GM18505 (cell line): ENCODE results near the gene MARCHF9.

ENCODE experiments used
- ATAC-seq: cut with Tn5 transposase; IDR thresholded peaks from one replicate; pipeline ENCODE4 v1.9.1; 2021; ENCODE audit not compliant: unreplicated experiment
- POLR2A ChIP-seq: IDR thresholded peaks from 4 replicates; pipeline ENCODE4 v1.6.1; 2011; ENCODE audit warnings: borderline replicate concordance; ENCODE audit not compliant: insufficient read depth, insufficient read length; ENCODE audit errors: extremely low read depth

MARCHF9 gene

DNA sequence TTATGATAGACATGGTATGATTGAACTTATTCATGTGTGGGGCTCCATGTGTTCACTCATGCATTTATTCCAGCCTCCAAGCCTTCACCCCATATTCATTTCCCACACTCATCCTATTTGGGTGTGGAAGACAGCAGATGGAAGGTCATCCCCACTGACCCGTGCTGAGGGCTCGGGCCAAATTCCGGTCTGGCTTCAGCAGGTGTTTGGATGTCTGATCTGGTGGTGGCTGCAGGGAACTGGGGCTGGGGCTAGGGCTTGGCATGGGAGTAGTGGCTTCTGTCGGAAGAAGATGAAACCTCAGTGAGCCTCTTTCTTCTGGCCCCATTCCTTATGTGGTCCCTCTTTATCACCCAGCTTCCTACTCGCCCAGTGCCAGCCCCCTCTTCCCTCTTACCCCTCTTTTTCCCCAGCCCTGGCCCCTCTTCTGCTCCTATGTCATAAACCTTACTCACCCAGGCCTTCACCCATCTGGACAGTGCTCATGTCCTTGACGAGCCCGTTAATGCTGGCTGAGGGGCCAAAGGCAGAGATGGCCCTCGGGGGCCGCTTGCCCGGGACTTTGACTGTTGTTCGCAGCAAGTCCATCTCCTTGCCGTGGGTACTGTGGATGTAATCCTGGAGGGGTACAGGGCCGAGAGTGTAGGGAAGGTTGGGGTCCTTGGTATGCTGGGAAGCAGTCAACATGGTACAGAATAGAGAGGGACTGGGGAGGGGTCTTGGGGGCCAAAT lies 24.4 kb upstream of the MARCHF9 start:
- ATAC-seq, result no peak
- no peak for TF ChIP-seq POLR2A

DNA sequence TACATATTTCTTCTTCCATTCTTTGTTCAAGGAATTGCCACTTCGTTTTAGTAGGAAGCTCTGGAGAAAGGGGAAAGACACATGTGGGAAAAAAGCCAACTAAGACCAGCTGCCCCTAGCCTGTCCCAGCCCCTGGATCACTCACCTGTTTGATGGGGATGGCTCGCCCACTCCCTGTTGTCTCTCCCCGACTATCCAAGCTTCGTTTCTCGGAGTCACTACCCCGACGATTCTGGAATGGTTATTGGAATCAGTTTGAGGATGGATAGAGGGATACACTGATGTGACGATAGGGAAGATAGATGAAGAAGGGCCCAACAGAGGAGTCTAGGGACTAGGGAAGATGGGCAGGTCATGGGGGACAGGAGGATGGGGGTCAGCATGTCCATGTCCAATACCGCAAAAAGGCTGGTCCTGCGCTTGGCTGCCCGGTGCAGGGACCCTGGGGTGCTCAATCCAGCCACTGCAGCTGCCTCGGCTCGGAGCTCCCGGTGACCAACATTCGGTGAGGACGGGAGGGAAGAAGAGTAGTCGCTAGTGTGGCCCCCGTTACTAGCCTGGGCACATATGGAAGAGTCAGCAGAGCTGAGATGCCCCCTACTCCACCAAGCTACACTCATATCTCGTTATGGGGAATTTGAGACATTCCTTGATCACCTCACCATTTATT lies 23.4 kb upstream of the MARCHF9 start:
- no peak for TF ChIP-seq POLR2A
- ATAC-seq, result no peak

DNA sequence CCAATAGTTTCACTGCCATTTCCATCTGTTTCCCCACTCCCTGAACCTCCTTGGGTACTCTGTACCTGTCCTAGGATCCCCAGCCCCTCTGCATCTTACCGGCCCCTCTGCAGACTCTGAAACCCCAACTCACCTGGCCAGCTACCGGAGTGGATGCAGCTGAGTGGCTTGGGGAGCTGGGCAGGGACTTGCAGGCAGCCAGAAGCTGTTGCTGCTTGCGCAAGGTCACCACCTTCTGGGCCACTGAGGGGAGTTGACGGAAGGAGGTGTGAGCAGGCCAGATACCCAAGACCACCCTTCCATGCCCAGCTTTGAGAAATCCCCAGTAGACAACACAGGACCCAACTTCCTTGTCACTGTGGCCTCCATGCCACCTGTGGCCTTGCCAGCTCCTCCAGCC lies 22.6 kb upstream of the MARCHF9 start:
- ATAC-seq, result no peak
- TF ChIP-seq POLR2A, result no peak

DNA sequence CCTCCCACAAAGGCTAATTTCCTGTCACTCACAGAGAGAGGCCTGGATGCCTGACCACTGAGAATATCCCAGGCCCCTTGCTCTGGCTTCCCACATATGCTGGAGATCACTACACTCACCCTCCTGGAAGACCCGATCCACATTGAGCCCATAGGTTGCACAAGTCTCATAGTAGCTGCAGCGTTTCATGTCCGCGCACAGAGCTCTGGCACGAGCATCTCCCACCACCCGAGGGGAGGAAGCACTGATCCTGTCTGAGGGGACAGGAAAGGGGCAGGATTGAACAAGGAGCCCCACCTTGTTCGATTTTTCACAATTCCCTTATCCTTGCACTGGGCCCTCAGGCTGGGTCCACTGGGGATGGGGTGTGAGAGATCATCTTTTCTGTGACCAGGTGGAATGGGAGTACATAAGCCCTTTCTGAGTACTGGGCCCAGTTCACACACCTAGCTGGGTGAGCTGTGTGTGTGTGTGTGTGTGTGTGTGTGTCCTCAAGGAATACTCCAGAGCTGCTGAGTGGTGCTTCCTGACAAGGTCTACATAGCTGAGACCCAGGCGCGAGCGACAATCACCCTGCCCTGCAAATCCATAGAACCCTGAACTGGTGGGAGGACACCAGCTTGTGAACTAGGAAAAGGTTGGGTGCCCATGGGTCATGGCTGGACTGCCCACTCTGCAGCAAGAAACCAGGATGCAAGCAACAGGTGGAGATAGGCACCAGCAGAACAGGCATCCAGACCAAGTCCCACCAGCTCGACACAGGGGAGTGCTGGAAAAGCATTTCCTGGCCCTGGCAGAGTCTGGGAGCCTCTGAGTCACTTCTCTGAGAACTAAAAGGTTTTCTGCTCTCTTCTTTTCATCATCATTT lies 21.9 kb upstream of the MARCHF9 start:
- no peak for TF ChIP-seq POLR2A
- ATAC-seq, result no peak

DNA sequence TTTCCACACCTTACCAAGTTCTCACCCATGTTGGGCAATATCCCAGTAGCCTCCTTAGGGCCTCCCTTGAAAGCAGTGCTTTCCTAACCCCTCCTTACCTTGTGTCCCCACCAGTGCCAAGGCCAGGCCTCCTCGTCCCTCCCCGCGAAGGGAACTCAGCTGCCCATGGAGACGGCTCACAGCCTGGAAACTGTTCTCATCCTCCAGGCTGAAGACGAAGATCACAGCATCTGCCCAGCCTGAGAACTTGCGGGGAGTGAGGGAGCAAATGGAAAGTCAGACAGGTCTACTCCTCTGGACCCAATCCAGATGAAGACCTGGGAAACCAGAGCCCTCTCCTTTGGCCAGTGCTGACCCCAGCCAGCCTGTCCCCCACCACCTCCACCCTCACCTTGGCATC lies 21.0 kb upstream of the MARCHF9 start:
- no peak for ATAC-seq

DNA sequence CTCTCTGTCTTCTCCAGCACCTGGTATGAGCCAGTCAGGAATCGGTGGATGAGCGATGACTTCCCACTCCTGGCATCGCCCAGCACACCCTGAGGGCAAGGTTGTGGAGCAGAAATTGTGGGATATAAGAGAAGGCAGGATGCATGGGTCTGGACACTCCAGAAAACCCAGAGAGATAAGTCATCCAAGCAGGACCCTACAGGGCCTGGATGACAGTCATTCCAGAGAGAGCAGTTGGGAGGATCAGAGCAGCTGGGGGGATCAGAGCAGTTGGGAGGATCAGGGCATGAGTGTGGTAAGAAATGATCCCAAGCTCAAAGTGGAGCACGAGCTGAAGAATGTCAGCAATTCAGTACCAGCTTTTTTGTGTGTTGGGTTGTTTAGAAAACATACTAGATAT lies 20.3 kb upstream of the MARCHF9 start:
- no peak for ATAC-seq
- TF ChIP-seq POLR2A, result no peak

More for the DNA sequence above, 21.0 kb upstream of the MARCHF9 start:
- TF ChIP-seq POLR2A, result no peak

DNA sequence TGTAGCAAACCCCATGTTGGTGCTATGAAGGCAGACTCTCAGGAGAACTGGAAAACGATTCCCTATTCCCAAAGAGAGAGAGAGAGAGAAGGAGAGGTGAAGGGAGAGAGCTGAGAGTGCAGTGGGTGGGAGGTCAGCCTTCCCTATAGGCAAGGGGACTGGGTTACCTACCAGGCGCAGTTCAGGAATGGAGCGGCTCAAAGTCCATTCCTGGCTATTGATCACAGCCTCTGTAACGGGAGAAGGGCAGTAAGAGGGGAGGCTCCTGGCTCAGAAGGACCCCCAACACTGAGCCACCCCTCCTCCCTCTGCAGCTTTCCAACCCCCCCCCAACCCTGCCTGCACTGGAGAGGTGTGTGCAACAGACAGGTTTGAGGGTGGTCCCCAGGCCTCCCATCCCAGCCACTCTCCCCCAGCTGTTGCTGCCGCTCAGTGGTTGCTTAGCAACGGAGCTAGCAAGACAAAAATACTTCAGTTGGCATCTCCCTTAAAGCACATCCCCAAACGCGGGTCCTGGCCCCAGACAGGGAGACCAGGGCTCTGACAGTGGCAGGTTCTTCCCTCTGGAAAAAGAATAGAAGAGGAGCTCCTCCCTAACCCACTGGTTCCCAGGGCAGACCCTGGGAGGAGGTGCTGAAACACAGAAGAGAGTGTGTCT lies 19.6 kb upstream of the MARCHF9 start:
- ATAC-seq, result no peak
- TF ChIP-seq POLR2A, result no peak

DNA sequence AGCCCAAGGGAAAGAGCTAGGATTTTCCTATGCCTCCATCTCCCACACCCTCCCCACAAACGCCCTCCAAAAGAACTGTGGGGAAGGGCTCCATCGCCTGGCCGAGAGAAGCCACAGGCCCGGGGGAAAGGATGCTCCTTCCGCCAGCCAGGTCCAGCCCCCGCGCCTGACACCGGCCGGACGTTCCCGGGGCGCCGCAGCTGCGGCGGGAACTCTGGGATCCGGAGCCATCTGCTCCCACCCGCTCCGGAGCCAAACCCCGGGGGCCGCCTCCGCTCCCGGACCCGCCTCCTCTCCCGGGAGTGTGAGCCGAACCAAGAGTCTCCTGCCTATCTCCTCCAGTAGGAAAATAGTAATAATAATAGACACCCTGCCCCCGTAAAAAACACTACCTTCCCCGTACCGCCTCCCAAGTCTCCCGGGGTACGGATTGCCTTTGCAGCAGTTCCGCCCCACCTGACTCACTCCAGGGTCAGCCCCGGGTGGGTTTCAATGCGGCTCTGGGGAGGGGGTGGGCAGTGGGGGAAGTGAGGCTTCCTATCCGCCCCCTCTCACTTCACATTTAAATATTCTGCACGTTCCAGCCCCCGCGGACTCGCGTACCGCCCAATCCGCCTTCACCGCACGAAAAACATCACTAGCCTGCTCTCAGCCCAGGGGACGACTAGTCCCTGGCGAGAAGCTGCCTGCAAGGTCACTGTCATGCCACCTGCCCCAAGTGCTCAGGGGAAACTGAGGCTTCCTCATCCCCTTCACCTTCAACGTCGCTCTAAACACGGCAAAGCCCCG lies 18.8 kb upstream of the MARCHF9 start:
- no peak for ATAC-seq

DNA sequence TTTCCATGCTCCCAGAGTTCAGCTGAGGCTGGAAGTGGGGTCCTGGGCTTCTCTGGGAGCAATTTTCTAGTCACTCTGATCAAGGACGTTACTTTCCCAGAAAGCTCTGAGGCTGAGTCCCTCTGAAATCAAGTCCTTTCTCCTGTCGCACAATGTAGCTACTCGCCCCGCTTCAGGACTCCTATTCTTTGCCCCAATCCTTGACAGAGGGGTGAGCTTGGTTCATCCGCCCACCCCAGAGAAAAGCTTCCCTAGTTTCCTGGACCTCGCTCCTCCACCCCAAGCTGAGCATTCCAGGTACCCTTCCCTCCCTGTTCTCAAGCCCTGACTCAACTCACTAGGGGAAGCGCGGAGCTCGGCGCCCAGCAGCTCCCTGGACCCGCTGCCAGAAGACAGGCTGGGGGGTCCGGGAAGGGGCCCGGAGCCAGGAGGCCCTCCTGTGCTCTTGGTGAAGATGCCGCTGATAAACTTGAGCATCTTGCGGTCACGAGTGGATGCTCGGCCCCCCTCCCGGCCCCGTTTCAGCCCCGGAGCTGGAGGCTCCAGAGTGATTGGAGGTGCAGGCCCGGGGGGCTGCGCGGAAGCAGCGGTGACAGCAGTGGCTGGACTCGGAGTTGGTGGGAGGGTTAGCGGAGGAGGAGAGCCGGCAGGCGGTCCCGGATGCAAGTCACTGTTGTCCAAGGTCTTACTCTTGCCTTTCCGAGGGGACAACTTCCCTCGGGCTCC lies 18.0 kb upstream of the MARCHF9 start:
- no peak for TF ChIP-seq POLR2A
- ATAC-seq, result no peak

More for the DNA sequence above, 18.8 kb upstream of the MARCHF9 start:
- no peak for TF ChIP-seq POLR2A

DNA sequence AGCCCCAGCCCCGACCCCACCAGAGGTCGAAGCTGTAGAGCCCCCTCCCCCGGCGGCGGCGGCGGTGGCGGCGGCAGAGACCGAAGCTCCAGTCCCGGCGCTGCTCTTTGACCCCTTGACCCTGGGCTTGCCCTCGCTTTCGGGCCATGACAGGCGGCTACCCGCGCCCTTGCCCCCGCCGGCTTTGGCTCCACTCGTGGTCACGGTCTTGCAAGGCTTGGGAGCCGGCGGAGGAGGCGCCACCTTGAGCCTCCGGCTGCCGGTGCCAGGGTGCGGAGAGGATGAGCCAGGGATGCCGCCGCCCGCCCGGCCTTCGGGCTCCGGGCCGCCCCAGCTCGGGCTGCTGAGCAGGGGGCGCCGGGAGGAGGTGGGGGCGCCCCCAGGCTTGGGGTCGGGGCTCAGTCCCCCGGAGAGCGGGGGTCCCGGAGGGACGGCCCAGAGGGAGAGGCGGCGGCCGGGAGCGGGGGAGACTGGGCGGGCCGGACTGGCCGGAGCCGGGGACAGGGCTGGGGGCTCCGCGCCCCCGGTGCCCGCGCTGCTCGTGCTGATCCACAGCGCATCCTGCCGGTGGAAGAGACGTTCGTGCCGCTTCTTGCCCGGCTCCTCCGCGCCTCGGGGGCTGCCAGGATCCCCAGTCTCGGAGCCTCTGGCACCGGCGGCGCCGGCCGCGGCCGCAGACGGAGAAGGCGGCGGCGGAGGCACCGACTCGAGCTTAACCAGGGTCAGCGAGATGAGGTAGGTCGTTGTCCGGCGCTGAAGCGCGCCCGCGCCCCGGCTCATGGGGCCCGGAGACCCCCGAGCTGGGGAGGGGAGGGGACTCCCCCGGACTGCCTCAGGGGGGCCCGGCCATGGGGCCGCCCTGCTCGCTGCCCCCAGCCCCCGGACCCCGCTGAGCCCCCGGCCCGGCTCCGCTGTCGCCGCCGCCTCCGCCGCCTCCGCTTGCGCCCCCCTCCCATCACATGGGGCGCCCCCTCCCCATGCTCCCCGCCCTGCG lies 17.1 kb upstream of the MARCHF9 start:
- no peak for TF ChIP-seq POLR2A
- ATAC-seq, result no peak
